Measurements from ENCODE around the gene ARID1B.

DNA sequence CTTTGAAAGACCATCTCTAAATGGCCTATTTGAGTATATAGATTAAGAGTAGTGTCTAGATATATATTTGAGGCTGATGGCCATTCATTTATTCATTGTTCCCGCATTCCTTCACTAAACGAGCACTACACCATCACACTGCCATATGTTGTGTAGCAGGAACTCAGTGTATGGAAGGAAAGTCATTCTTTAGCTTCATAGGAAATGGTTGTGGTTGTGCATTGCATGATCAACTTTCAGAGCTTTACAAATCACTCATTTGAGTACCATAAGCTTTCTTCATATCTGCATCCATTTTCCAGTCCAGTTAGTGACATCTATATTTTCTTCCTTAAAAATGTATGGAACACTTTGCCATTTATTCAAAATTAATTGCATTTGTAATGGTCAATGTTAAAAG is 97.9 kb downstream of the ARID1B start:
- TF ChIP-seq GATA3 (IDR thresholded peaks at IDR 0.05; ENCODE audit: low read depth, low read length) (no peak), GATA2 (IDR thresholded peaks at IDR 0.05; ENCODE audit: low read depth, low read length) (no peak)
